GM18951 (cell line): ENCODE data around the gene VCAN.

Source experiments
- POLR2A ChIP-seq: IDR thresholded peaks from 4 replicates; pipeline ENCODE4 v1.6.1; 2011; ENCODE audit warnings: mild to moderate bottlenecking; ENCODE audit not compliant: insufficient read length, insufficient read depth; ENCODE audit errors: extremely low read depth
- in situ Hi-C: fragments of 300-500 bp; cut with MboI; formaldehyde crosslinking; loops from one replicate; pipeline ENCODE4 v1.12.0; 2022; ENCODE audit warnings: low sequenced_read_pairs, mixed read lengths, inconsistent platforms; ENCODE audit not compliant: unreplicated experiment

Gene VCAN

DNA sequence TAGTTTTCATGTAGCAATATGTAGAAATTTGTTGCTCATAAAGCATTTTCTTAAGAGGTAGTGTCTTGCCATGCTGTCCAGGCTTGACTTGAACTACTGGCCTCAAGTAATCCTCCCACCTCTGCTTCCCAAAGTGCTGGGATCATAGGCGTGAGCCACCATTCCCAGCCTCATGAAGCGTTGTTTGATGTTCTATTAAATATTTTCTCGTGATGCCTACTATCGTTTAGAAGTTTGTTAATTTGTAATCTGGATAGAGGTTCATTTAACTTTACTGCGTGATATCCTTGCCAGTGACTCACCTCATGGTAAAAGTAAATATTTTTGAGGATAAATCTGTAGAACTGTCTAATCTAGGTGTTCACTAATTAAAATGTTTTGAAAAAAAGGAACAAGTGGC, 82.6 kb downstream of the VCAN start:
- no peak for TF ChIP-seq POLR2A
- in situ Hi-C loops: loop anchor here (10.0 to 25.0 kb wide), 2 partner anchors 917 to 1199 kb away; no protein-coding TSS in a partner anchor

DNA sequence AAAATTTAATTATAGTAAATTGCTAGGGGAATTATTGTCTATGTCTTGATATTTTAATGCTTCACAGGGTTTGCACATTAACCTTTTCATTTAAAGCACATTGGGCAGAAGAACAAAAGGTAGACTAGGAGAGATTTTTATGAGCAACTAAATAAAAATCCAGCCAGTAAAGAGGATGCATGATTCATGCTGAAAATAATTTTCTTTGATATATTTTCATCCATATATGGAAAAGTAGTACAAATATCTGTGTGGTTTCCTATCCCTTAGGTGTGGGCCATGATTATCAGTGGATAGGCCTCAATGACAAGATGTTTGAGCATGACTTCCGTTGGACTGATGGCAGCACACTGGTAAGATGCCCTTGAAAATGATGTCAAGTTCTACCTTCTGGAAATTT, 83.1 kb downstream of the VCAN start:
- in situ Hi-C loops: loop anchor here (10.0 to 25.0 kb wide), 2 partner anchors 917 to 1200 kb away; no protein-coding TSS in a partner anchor

DNA sequence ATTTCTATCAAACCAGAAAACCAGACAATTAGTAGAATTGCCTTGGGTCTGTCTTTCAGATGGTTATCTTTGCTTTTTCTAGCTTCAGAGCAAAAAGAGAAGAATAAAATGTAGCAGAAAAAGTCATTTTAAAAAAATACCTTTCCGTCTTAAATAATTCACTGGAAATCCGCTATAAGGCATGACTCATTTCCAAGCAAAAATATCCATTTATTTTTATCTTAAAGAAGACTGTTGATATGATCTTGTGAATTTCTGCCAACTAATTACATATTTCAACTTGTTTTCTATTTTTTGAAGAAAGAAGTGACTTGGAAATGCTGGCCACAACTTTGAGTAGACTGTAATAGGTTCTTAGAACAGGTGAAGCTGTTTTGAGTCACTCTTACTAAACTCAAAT, 83.7 kb downstream of the VCAN start:
- TF ChIP-seq POLR2A: no peak

More for the DNA sequence above, 83.1 kb downstream of the VCAN start:
- no peak for TF ChIP-seq POLR2A

DNA sequence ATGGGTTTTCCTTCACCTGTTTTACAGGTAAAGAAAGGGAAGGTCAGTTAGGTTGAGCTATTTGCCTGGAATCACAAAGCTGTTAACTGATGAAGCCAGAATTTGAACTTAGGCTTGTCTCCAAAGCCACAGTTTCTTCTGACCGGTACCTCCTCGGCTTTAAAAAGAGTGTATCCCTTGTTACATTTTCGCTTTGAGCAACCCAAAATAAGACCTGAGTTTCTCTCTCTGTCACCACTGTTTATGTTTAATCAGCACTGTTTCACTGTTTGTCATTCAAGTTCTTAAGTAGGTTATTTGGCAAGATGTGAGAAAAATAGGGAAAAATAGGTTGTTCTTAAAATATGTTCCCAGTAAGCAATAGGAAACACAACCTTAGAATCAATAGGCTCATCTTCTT, 84.6 kb downstream of the VCAN start:
- TF ChIP-seq POLR2A: no peak
- in situ Hi-C loops: loop anchor here (10.0 to 25.0 kb wide), 2 partner anchors 919 to 1201 kb away; no protein-coding TSS in a partner anchor

More for the DNA sequence above, 83.7 kb downstream of the VCAN start:
- in situ Hi-C loops: loop anchor here (10.0 to 25.0 kb wide), 2 partner anchors 918 to 1200 kb away; no protein-coding TSS in a partner anchor

DNA sequence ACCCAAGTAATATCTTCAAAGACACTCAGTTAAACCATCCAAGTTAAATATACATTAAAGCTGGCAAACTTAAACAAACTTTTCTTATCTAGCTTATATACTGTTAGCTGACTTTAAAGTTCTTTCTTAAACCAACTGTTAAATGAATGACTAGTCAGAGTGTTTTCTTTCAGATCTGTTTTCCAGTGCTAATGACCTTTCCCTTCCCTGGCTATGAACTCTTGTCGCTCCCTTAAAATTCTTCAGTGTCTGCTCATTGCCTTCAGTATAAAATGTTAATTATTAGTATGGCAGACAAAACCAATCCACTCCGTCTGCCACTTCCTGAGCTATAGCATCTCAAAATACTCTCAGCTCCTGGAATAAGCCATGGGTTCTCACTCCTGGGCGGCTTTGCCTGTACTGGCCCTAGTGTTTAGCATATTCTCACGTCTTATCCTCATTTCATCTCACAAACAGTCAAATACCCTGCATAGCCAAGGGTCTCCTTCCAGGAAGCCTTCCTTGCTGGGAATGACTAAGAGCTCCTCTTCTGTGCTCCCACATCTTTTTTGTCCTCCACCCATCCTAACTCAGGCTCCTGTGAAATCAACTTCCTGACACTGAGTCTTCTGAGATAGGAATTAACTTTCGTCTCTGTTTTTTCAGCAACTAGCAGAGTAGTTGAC, 87.7 kb downstream of the VCAN start:
- TF ChIP-seq POLR2A: no peak

DNA sequence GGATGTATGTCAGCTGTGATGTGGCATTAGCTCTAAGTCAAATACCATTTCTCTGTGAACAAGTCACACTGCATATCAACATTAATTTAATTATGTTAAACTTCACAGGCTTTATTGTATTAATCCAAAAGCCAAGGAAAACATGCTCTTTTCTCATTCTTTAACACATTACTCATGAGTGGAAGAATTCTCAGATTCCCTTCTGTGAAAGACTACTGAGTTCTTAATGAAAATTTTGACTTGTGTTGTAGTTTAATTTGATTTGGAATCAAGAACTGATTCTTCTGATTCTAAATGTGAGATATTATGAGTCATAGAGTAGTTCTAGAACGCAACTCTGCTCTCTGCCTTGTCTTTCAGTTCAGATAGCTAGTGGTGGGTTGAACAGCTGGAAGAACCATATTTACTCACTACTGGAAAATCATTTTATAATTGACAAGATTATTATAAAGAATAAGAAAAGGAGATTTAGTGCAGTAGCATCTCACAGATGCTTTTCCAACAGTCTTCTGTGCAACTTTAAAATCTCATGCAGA, 90.6 kb downstream of the VCAN start:
- in situ Hi-C loops: loop anchor here (25.0 kb wide), 1 partner anchor 925 kb away; no protein-coding TSS in a partner anchor
- no peak for TF ChIP-seq POLR2A

More for the DNA sequence above, 87.7 kb downstream of the VCAN start:
- in situ Hi-C loops: loop anchor here (10.0 to 25.0 kb wide), 2 partner anchors 922 to 1204 kb away; no protein-coding TSS in a partner anchor

DNA sequence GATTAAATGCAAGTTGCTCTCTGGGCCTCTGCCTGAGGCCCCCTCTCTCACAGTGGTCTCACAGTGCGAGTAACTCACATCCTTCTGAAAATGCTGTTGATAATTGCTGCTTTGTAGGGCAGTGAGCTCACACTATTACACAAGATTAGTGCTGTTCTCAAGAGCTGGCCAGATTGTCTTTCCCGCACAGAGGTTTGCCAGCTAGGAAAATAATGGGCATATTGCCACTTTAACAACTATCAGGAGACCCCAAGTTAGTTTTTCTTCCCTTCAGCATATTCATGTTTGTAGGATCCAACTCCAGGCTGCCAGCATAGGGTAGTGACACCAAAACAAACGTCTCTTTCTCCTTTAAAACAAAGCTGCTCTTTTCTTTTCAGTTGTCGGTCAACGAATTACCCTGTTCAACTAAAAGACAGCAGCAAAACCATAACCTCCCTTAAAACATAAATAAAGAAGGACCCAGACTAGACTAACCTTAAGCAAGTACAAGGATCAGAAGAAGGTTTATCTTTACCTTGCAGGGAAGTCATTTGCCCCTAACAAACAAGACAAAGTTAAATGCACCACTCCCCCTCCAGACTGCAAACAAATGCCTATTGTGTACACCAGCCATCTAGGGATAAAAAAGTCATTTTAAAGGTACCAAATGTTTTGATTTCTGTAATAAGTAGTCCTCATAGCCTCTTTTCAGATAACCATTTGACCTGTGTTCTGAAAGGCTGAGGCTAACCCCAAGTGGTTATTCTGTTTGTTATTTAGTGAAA, 91.4 kb downstream of the VCAN start:
- TF ChIP-seq POLR2A: no peak
- in situ Hi-C loops: loop anchor here (25.0 kb wide), 1 partner anchor 926 kb away; no protein-coding TSS in a partner anchor

DNA sequence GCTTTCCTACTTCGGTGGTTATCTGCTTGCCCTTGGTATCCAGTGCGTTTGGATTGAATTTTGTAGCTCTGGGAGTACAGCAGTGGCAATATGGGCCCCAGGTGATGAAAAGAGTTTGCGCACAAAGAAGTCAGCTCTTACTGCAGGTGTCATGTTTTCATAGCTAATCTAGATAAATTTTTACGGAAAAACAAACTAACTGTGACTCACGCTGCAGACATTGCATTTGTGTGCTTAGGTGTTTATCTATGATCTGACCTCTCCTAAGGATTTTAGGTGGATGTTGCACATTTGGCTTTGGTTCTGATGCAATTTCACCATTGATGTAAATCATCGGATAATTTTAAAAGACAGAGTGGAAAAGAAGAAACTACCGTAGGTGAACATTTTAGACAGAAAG, 92.1 kb downstream of the VCAN start:
- TF ChIP-seq POLR2A: no peak
- in situ Hi-C loops: loop anchor here (25.0 kb wide), 1 partner anchor 926 kb away; no protein-coding TSS in a partner anchor

DNA sequence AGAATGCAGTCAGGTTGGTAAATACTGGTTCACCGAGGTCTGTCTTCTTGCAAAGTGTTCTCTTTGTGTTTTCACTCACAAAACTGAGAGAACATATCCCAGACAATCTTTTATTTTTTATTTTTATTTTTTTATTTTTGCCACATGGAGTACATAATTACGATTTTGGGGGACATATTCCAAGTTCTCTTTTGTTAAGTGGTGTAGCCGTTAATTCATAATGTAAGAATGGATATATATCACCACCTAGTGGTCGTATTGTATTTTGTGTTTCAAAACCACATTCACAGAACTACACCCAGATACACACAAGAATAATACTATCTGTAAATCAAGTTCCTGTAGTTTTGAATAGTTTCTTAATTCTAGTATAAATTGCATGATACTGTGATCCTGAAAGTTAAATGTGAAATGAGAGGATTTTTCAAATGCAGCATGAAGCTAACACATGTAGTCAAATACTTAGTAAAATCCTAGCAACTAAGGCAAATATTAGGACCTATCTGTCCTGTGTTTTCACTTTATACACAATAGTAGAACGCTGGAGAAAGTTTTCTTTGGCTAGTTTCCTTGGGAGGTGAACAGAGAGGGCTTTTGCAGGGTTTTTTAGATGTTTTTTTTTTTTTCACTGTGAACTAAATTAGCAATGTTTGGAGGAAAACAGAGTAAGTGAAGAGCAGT, 92.7 kb downstream of the VCAN start:
- TF ChIP-seq POLR2A: no peak
- in situ Hi-C loops: loop anchor here (25.0 kb wide), 1 partner anchor 927 kb away; no protein-coding TSS in a partner anchor

DNA sequence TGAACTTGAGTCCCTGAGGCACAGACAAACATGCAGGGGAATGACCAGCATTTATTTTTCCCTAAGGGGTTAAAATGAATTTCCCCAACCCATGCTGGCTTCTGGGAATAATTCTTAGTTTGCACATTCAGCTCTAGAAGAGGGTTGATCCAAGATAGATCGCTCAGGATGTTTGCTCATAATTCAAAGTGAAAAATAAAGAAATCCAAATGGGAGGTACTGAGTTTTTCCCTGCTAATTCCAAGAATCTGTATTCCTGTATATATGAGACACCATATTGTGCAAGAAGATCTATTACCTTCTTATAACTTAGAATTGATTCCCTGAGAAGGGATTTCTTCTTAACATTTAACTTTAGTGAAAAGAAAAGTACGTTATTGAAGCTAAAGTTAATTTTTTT, 96.2 kb downstream of the VCAN start:
- in situ Hi-C loops: loop anchor here (25.0 kb wide), 1 partner anchor 930 kb away; no protein-coding TSS in a partner anchor
- TF ChIP-seq POLR2A: no peak

DNA sequence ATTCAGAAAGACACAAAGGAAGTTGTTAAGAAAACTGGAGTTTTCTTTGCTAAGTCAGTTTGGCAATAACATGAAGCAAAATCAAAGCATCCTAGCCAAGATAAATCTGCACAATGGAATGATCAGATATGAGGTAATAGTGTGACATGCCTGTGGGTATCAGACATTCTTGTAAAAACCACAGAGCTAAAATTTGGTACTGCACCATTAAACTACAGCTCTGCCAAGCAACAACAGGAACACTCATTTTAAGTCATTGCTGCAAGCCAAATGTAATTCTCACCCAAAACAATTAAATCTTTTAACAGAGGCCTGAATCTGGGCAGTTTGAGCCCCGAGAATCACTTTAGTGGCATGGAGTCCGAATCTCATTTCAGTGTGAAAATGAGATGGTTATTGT, 96.6 kb downstream of the VCAN start:
- in situ Hi-C loops: loop anchor here (25.0 kb wide), 1 partner anchor 931 kb away; no protein-coding TSS in a partner anchor
- TF ChIP-seq POLR2A: no peak

DNA sequence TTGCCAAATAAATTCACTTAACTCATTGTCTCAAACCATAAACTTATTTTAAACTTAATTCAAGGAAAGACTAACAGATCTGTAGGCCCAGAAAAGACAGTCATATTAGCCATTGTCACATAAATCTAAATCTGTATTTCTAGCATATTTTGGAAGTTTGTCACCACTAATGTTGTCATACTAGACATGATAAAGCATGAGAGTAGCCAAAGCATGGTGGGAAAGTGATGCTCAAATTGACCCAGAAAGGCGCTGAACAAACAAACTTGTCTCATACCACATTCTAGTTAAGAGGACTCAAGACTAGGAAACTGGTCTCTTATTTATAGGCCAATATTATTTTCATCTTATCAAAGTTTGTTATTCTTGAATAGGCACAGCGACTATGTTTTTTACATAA, 99.4 kb downstream of the VCAN start:
- in situ Hi-C loops: loop anchor here (25.0 kb wide), 1 partner anchor 934 kb away; no protein-coding TSS in a partner anchor
- TF ChIP-seq POLR2A: no peak
